Breast epithelium (tissue), 4 donors: ENCODE results near the gene RAPGEF4. TPM values are rescaled to one million over a fixed set of nuclear protein-coding genes. Genes with fewer than 3 reads are reported as not detected.

Source experiments
- DNase-seq, 2 donors: peaks; one replicate each; pipeline ENCODE4 v3.0.0-alpha.2; 2019; ENCODE audit warnings: low spot score in 2 of 2
- H3K27ac ChIP-seq, 2 donors: fragments of 200-600 bp; sonication (generic) in 1 of 2; one replicate each; pipeline ENCODE4 v1.5.1; 2016 to 2019; ENCODE audit warnings: mild to moderate bottlenecking in 1 of 2
- H3K27me3 ChIP-seq, 2 donors: fragments of 200-600 bp; sonication (generic) in 1 of 2; one replicate each; pipeline versions ENCODE4 v1.5.1 to v1.6.0; 2017 to 2019; ENCODE audit warnings: control low read depth in 1 of 2, mild to moderate bottlenecking in 1 of 2
- H3K36me3 ChIP-seq: fragments of 200-600 bp; one replicate; pipeline ENCODE4 v1.5.1; 2019
- H3K4me1 ChIP-seq, 2 donors: fragments of 200-600 bp; sonication (generic); one replicate each; pipeline ENCODE4 v1.5.1; 2016 to 2019; ENCODE audit warnings: control low read depth in 1 of 2
- H3K4me3 ChIP-seq, 3 donors: fragments of 200-600 bp; sonication (generic); 1 replicate in 2 of 3; 2 replicates in 1 of 3; pipeline ENCODE4 v1.5.1; 2016 to 2019; ENCODE audit warnings: mild to moderate bottlenecking in 3 of 3, moderate library complexity in 2 of 3
- H3K9me3 ChIP-seq, 2 donors: fragments of 200-600 bp; sonication (generic) in 1 of 2; one replicate each; pipeline ENCODE4 v1.5.1; 2016 to 2019; ENCODE audit warnings: control low read depth in 1 of 2
- CTCF ChIP-seq, 3 donors: fragments of 450-650 bp; IDR thresholded peaks; one replicate each; pipeline ENCODE4 v1.5.1; 2016 to 2017; ENCODE audit warnings: antibody characterized with exemption in 3 of 3, mild to moderate bottlenecking in 3 of 3, moderate library complexity in 3 of 3
- POLR2A ChIP-seq: fragments of 450-650 bp; IDR thresholded peaks from one replicate; pipeline ENCODE4 v1.6.1; 2016; ENCODE audit warnings: antibody characterized with exemption, mild to moderate bottlenecking, moderate library complexity
- POLR2AphosphoS5 ChIP-seq, 3 donors: sonication (generic); formaldehyde crosslinking; IDR thresholded peaks; one replicate each; pipeline ENCODE4 v1.6.1; 2017; ENCODE audit warnings: antibody characterized with exemption in 3 of 3
- intact Hi-C: fragments of 100-400 bp; cut with DNase I; formaldehyde crosslinking; loops from one replicate; pipeline ENCODE4 v1.15.1; 2023; ENCODE audit warnings: low total_unique reads
- total RNA-seq, 3 donors: library from RNA; depleted of rRNA; stranded (reverse); fragments of >200 nt; gene quantifications; one replicate each; pipeline ENCODE4 v1.1.0, GENCODE V29; 2016

The RAPGEF4 gene
- total RNA-seq, 3 donors from 2014 or later: 7.7 to 12.8 (median 11.6) TPM

- Histone ChIP-seq H3K36me3 (no peaks in the 10 kb centered on the region), H3K27me3 (no peaks in the 10 kb centered on the region), H3K27ac (no peak overlapping the region), H3K4me1 (no peaks in the 10 kb centered on the region), H3K4me3 (no peak overlapping the region), H3K9me3 (no peaks in the 10 kb centered on the region)
- intact Hi-C loops: no loop called here
- TF ChIP-seq POLR2A (no peak), POLR2AphosphoS5 (IDR thresholded peaks at IDR 0.05) (no peak), CTCF (IDR thresholded peaks at IDR 0.05) (no peak)
- DNase-seq: no peak
Measured at GRCh38 chr2:172817411-172817810, 81.8 kb downstream of the RAPGEF4 start.

- Histone ChIP-seq H3K27me3 (no peaks in the 10 kb centered on the region), H3K36me3 (no peaks in the 10 kb centered on the region), H3K9me3 (no peaks in the 10 kb centered on the region), H3K27ac (no peak overlapping the region), H3K4me3 (no peak overlapping the region), H3K4me1 (no peaks in the 10 kb centered on the region)
- intact Hi-C loops: no loop called here
- no peak for TF ChIP-seq POLR2A
- no peak for TF ChIP-seq CTCF (IDR thresholded peaks at IDR 0.05)
- no peak for TF ChIP-seq POLR2AphosphoS5 (IDR thresholded peaks at IDR 0.05)
- no peak for DNase-seq
Measured at GRCh38 chr2:172819943-172820342, 84.3 kb downstream of the RAPGEF4 start.

- H3K27me3 ChIP-seq: no peaks in the 10 kb centered on the region
- no peaks in the 10 kb centered on the region for H3K4me1 ChIP-seq
- no peak for DNase-seq
- peak overlapping the region in 1 of 2 donors; percentile 46 for H3K27ac ChIP-seq
- H3K9me3 ChIP-seq: no peaks in the 10 kb centered on the region
- TF ChIP-seq POLR2A: no peak
- TF ChIP-seq CTCF (IDR thresholded peaks at IDR 0.05): no peak
- TF ChIP-seq POLR2AphosphoS5 (IDR thresholded peaks at IDR 0.05): peak in 1 of 3 donors; percentile 17
- H3K4me3 ChIP-seq: peak overlapping the region; percentile 9 to 44 (median 11)
- intact Hi-C loops: no loop called here
- H3K36me3 ChIP-seq: no peaks in the 10 kb centered on the region
Measured at GRCh38 chr2:172821370-172822338, 86.0 kb downstream of the RAPGEF4 start.

GRCh38 chr2:172822585-172822984, 86.9 kb downstream of the RAPGEF4 start:
- Histone ChIP-seq H3K27ac (peak overlapping the region in 1 of 2 donors; percentile 46), H3K27me3 (no peaks in the 10 kb centered on the region), H3K36me3 (no peaks in the 10 kb centered on the region), H3K4me1 (no peaks in the 10 kb centered on the region), H3K9me3 (no peaks in the 10 kb centered on the region), H3K4me3 (peak overlapping the region; percentile 9 to 44 (median 11))
- TF ChIP-seq CTCF (IDR thresholded peaks at IDR 0.05): no peak
- no peak for TF ChIP-seq POLR2A
- no peak for TF ChIP-seq POLR2AphosphoS5 (IDR thresholded peaks at IDR 0.05)
- no peak for DNase-seq
- intact Hi-C loops: no loop called here

- Histone ChIP-seq H3K4me3 (peak overlapping the region in 2 of 3 donors; percentile 15 to 44), H3K27me3 (no peaks in the 10 kb centered on the region), H3K36me3 (no peaks in the 10 kb centered on the region), H3K9me3 (no peaks in the 10 kb centered on the region), H3K27ac (no peak overlapping the region), H3K4me1 (no peaks in the 10 kb centered on the region)
- TF ChIP-seq POLR2AphosphoS5 (IDR thresholded peaks at IDR 0.05) (no peak), POLR2A (no peak), CTCF (IDR thresholded peaks at IDR 0.05) (no peak)
- intact Hi-C loops: no loop called here
- no peak for DNase-seq
Measured at GRCh38 chr2:172823261-172823850, 87.7 kb downstream of the RAPGEF4 start.
